Activated CD4-positive, alpha-beta memory T cell treated with anti-CD3 and anti-CD28 coated beads for 36 hours (primary cell): ENCODE data around the gene FSIP1. TPM values are rescaled to one million over a fixed set of nuclear protein-coding genes. Genes with fewer than 3 reads are reported as not detected.

ENCODE experiments used
- CTCF ChIA-PET: fragments of 350-600 bp; sonication (Branson Sonifier 250); formaldehyde crosslinking; loops from one replicate; lab custom pipeline; 2021; ENCODE audit warnings: antibody characterized with exemption, inconsistent platforms; lab: Charles Lee
- POLR2A ChIA-PET: fragments of 350-600 bp; sonication (Branson Sonifier 250); formaldehyde crosslinking; loops from one replicate; lab custom pipeline; 2021; ENCODE audit warnings: antibody characterized with exemption; lab: Charles Lee
- DNase-seq: peaks from one replicate; pipeline ENCODE4 v3.0.0-alpha.2; 2020
- H3K27ac Mint-ChIP-seq: one replicate; pipeline ENCODE4 v1.8.0; 2021; ENCODE audit warnings: mixed read lengths
- H3K27me3 Mint-ChIP-seq: one replicate; pipeline ENCODE4 v1.8.0; 2021; ENCODE audit warnings: mixed read lengths
- H3K36me3 Mint-ChIP-seq: one replicate; pipeline ENCODE4 v1.8.0; 2021; ENCODE audit warnings: mixed read lengths
- H3K4me1 Mint-ChIP-seq: one replicate; pipeline ENCODE4 v1.8.0; 2021; ENCODE audit warnings: low read depth, mixed read lengths
- H3K4me3 Mint-ChIP-seq: one replicate; pipeline ENCODE4 v1.8.0; 2021; ENCODE audit warnings: mild to moderate bottlenecking, mixed read lengths
- H3K9me3 Mint-ChIP-seq: one replicate; pipeline ENCODE4 v1.8.0; 2021; ENCODE audit warnings: mixed read lengths
- intact Hi-C: fragments of 100-400 bp; cut with micrococcal nuclease; formaldehyde crosslinking; loops from one replicate; pipeline ENCODE4 v1.15.1; 2023
- total RNA-seq, 2 experiments: library from RNA; stranded (reverse); gene quantifications; one replicate each; pipeline ENCODE4 v1.2.3, GENCODE V29; 2021

The FSIP1 gene
- total RNA-seq, 2 experiments from 2014 or later = 0.29 to 0.68 TPM

GRCh38 chr15:39597336-39597735, 185.3 kb downstream of the FSIP1 start:
- Mint-ChIP-seq H3K4me3 (no peak overlapping the region), H3K9me3 (no peaks in the 10 kb centered on the region), H3K4me1 (peaks cover 8% of the 10 kb centered on the region), H3K36me3 (no peaks in the 10 kb centered on the region), H3K27ac (no peak overlapping the region), H3K27me3 (no peaks in the 10 kb centered on the region)
- CTCF ChIA-PET = no interaction called here
- intact Hi-C loops = no loop called here
- POLR2A ChIA-PET = no interaction called here
- DNase-seq = no peak

- H3K27me3 Mint-ChIP-seq = no peaks in the 10 kb centered on the region
- no peaks in the 10 kb centered on the region for H3K9me3 Mint-ChIP-seq
- POLR2A ChIA-PET = no interaction called here
- no peak overlapping the region for H3K27ac Mint-ChIP-seq
- intact Hi-C loops = no loop called here
- CTCF ChIA-PET = interaction anchor here (3.0 kb wide), 1 partner anchor 160 kb away, joined by 19 read pairs; no protein-coding TSS in a partner anchor
- no peaks in the 10 kb centered on the region for H3K36me3 Mint-ChIP-seq
- no peak overlapping the region for H3K4me3 Mint-ChIP-seq
- peaks cover 8% of the 10 kb centered on the region for H3K4me1 Mint-ChIP-seq
- no peak for DNase-seq
These were observed 186.1 kb downstream of the FSIP1 start for GRCh38 chr15:39596358-39597051.

- H3K4me1 Mint-ChIP-seq = peaks cover 8% of the 10 kb centered on the region
- H3K27ac Mint-ChIP-seq = no peak overlapping the region
- DNase-seq = no peak
- H3K36me3 Mint-ChIP-seq = no peaks in the 10 kb centered on the region
- H3K9me3 Mint-ChIP-seq = no peaks in the 10 kb centered on the region
- intact Hi-C loops = no loop called here
- POLR2A ChIA-PET = no interaction called here
- H3K27me3 Mint-ChIP-seq = no peaks in the 10 kb centered on the region
- no peak overlapping the region for H3K4me3 Mint-ChIP-seq
- CTCF ChIA-PET = interaction anchor here (0.8 to 3.0 kb wide), 4 partner anchors 13 to 161 kb away, joined by 3 to 19 read pairs (median 12); partner anchors contain the start of gene THBS1
These were observed 187.1 kb downstream of the FSIP1 start for GRCh38 chr15:39595338-39596221.

GRCh38 chr15:39594446-39595337, 187.9 kb downstream of the FSIP1 start:
- no peaks in the 10 kb centered on the region for H3K36me3 Mint-ChIP-seq
- intact Hi-C loops = loop anchor here (1.0 kb wide), 1 partner anchor 29 kb away; no protein-coding TSS in a partner anchor
- no peak overlapping the region for H3K4me3 Mint-ChIP-seq
- ChIA-PET CTCF (interaction anchor here (0.8 to 3.0 kb wide), 5 partner anchors 12 to 162 kb away, joined by 3 to 19 read pairs (median 8); partner anchors contain the start of gene THBS1), POLR2A (interaction anchor here (0.5 kb wide), 1 partner anchor 50 kb away, joined by 3 read pairs; no protein-coding TSS in a partner anchor)
- DNase-seq = no peak
- H3K9me3 Mint-ChIP-seq = no peaks in the 10 kb centered on the region
- H3K4me1 Mint-ChIP-seq = peaks cover 8% of the 10 kb centered on the region
- no peak overlapping the region for H3K27ac Mint-ChIP-seq
- no peaks in the 10 kb centered on the region for H3K27me3 Mint-ChIP-seq

- no peaks in the 10 kb centered on the region for H3K27me3 Mint-ChIP-seq
- peaks cover 8% of the 10 kb centered on the region for H3K4me1 Mint-ChIP-seq
- H3K9me3 Mint-ChIP-seq = no peaks in the 10 kb centered on the region
- DNase-seq = peak; percentile 63
- no peak overlapping the region for H3K27ac Mint-ChIP-seq
- H3K36me3 Mint-ChIP-seq = no peaks in the 10 kb centered on the region
- intact Hi-C loops = loop anchor here (1.0 kb wide), 1 partner anchor 29 kb away; no protein-coding TSS in a partner anchor
- CTCF ChIA-PET = interaction anchor here (1.1 to 3.0 kb wide), 4 partner anchors 11 to 163 kb away, joined by 3 to 19 read pairs (median 12); partner anchors contain the start of gene THBS1
- POLR2A ChIA-PET = no interaction called here
- no peak overlapping the region for H3K4me3 Mint-ChIP-seq
These were observed 188.8 kb downstream of the FSIP1 start for GRCh38 chr15:39593656-39594445.

GRCh38 chr15:39593071-39593655, 189.5 kb downstream of the FSIP1 start:
- Mint-ChIP-seq H3K27me3 (no peaks in the 10 kb centered on the region), H3K9me3 (no peaks in the 10 kb centered on the region), H3K27ac (no peak overlapping the region), H3K4me1 (peaks cover 8% of the 10 kb centered on the region), H3K4me3 (no peak overlapping the region), H3K36me3 (no peaks in the 10 kb centered on the region)
- intact Hi-C loops = no loop called here
- no peak for DNase-seq
- ChIA-PET CTCF (interaction anchor here (1.1 to 3.0 kb wide), 3 partner anchors 10 to 164 kb away, joined by 3 to 19 read pairs (median 17); no protein-coding TSS in a partner anchor), POLR2A (no interaction called here)

GRCh38 chr15:39592500-39592899, 190.1 kb downstream of the FSIP1 start:
- H3K27me3 Mint-ChIP-seq = no peaks in the 10 kb centered on the region
- POLR2A ChIA-PET = no interaction called here
- CTCF ChIA-PET = interaction anchor here (1.9 to 2.9 kb wide), 2 partner anchors 10 to 164 kb away, joined by 11 to 17 read pairs; no protein-coding TSS in a partner anchor
- H3K27ac Mint-ChIP-seq = no peak overlapping the region
- H3K4me1 Mint-ChIP-seq = peaks cover 8% of the 10 kb centered on the region
- intact Hi-C loops = no loop called here
- DNase-seq = no peak
- no peak overlapping the region for H3K4me3 Mint-ChIP-seq
- H3K9me3 Mint-ChIP-seq = no peaks in the 10 kb centered on the region
- no peaks in the 10 kb centered on the region for H3K36me3 Mint-ChIP-seq

GRCh38 chr15:39591896-39592315, 190.7 kb downstream of the FSIP1 start:
- Mint-ChIP-seq H3K4me3 (no peak overlapping the region), H3K27me3 (no peaks in the 10 kb centered on the region), H3K4me1 (peaks cover 8% of the 10 kb centered on the region), H3K27ac (no peak overlapping the region), H3K36me3 (no peaks in the 10 kb centered on the region), H3K9me3 (no peaks in the 10 kb centered on the region)
- intact Hi-C loops = no loop called here
- ChIA-PET CTCF (interaction anchor here (0.8 to 1.9 kb wide), 4 partner anchors 9 to 165 kb away, joined by 3 to 11 read pairs (median 3); no protein-coding TSS in a partner anchor), POLR2A (no interaction called here)
- DNase-seq = no peak

- Mint-ChIP-seq H3K36me3 (no peaks in the 10 kb centered on the region), H3K4me3 (no peak overlapping the region), H3K9me3 (no peaks in the 10 kb centered on the region), H3K27me3 (no peaks in the 10 kb centered on the region), H3K4me1 (peaks cover 8% of the 10 kb centered on the region), H3K27ac (no peak overlapping the region)
- intact Hi-C loops = no loop called here
- no peak for DNase-seq
- POLR2A ChIA-PET = no interaction called here
- CTCF ChIA-PET = interaction anchor here (0.8 to 1.9 kb wide), 4 partner anchors 8 to 166 kb away, joined by 3 to 11 read pairs (median 3); no protein-coding TSS in a partner anchor
These were observed 191.3 kb downstream of the FSIP1 start for GRCh38 chr15:39591141-39591895.
